Renal cortex interstitium (tissue), 11 donors: Measurements from ENCODE around the gene SH2D1A. TPM values are rescaled to one million over a fixed set of nuclear protein-coding genes. Genes with fewer than 3 reads are reported as not detected.

Experiments used
- DNase-seq, 11 donors: peaks; one replicate each; pipeline ENCODE4 v3.0.0-alpha.2; 2013; ENCODE audit warnings: low read depth in 9 of 11, low spot score in 4 of 11; ENCODE audit errors: extremely low read depth in 1 of 11
- polyA plus RNA-seq, 3 donors: library from polyadenylated mRNA; unstranded; fragments of 120-200 nt; gene quantifications; one replicate each; pipeline ENCODE4 v1.2.1, GENCODE V29; 2013; ENCODE audit not compliant: insufficient read length in 3 of 3

Gene SH2D1A
- polyA plus RNA-seq, 3 donors, result 0.10 to 0.14 (median 0.11) TPM

- DNase-seq, result no peak
These were observed 879 bp downstream of the SH2D1A start for GRCh38 chrX:124347242-124347641.

- DNase-seq, result no peak
These were observed 1.8 kb downstream of the SH2D1A start for GRCh38 chrX:124348182-124348581.

DNA sequence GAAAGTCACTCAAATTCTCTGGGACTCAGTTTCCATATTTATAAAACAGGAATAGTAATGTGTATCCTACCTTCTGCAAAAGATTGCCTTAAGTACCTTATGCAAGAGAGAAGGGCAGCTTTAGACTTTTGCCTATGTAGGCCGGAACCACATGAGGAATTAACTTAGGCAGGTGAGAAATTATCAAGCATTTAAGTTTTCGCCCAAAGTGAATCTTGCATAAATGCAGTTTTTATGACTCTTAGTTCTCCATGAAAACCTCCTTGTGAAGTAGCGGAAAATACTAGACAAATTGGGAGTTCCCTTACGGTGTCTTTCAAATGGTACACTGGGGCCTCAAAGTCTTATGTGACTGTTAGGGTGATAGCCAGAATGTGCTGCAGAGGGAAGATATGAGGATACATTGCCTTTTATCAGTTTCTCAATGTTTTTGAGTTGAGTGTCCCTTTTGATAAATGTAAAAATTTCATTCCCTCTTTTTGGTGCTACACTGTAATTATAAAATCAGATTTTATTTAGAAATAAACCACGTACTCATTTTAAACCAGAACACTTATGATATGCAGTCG is 2.6 kb downstream of the SH2D1A start:
- DNase-seq, result no peak

GRCh38 chrX:124354648-124355047 is 8.3 kb downstream of the SH2D1A start:
- no peak for DNase-seq

DNA sequence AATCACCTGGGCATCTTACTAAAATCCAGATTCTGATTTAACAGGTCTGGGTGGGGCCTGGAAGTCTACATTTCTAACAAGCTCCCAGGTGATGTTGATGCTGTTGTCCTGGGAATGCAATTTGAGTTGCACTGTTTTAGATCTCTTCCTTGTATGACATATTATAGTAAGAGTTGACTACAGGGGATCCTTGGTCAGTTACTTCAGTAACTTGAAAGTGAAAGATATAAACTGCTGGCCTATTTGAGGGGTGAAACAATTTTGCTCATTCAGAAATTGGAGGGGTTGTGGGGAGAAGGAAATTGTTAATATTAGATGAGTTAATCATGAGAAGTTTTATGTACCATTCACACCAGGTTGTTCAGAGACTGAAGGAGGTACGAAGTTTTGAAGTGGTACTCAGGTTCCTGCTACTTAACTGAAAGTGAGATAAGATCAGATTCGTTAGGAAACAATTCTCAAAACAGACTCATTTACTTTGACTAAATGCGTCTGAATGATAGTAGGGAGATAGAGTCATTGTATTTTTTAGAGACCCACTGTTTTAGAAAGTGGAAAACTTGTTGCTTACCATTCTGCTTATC is 12.5 kb downstream of the SH2D1A start:
- DNase-seq, result no peak

GRCh38 chrX:124362072-124362471 is 15.7 kb downstream of the SH2D1A start:
- DNase-seq, result no peak

DNA sequence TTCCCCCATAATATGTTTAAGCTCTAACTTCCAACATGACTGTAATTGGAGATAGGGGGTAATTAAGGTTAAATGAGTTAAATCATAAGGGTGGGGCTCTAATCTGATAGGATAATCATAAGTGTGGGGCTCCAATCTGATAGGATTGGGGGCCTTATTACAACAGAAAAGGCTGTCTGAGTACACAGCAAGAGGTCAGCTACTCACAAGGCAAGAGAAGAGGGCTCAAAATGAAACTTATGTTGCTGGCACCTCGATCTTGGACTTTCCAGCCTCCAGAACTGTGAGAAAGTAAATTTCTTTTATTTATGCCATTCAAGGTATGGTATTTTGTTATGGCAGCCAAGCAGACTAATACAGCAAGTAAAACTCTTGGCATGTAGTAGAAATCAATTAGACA is 16.4 kb downstream of the SH2D1A start:
- DNase-seq, result no peak

- no peak for DNase-seq
These were observed 23.4 kb downstream of the SH2D1A start for GRCh38 chrX:124369722-124370121.

- no peak for DNase-seq
These were observed 27.0 kb downstream of the SH2D1A start for GRCh38 chrX:124373348-124373747.

DNA sequence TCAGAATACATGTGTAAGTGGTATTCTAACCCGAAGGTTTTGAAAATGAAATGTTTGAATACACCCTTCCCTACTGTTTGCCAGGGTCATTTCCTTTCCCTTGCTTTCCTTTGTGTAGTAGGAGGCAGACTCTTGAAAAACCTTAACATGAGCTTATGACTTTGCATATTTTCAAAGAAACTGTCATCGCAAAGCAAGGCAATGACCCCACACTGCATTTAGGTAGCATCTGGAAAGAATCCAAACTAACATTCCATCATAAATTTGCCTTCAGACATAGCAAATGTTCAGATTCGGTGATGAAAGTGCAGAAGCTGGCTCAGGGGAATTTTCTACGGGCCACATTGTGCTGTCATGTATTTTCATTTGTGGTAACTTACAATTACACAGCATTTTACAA is 32.3 kb downstream of the SH2D1A start:
- no peak for DNase-seq

- DNase-seq, result no peak
These were observed 37.0 kb downstream of the SH2D1A start for GRCh38 chrX:124383354-124383753.

GRCh38 chrX:124386401-124386800 is 40.0 kb downstream of the SH2D1A start:
- DNase-seq, result no peak

- DNase-seq, result peak in 10 of 11 donors; percentile 13 to 46 (median 29)
These were observed 42.2 kb downstream of the SH2D1A start for GRCh38 chrX:124388562-124388961.

DNA sequence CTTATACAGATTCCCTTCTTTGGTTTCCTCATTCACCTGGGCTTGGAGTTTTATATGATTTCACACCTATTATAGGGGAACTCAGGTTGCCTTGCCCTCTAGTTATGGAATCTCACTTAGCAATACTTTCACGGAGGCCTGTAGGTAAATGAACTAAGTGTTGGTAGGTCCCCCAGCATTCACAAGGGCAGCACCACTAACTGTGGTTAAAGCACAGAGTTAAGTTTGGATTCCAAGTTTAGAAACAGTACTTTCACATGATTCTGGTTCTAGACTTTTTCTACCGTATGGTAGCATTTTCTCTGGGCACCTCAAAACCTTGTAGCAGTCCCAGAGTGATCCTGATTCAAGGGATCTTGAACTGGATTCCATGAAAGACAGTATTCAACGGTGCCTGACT is 46.4 kb downstream of the SH2D1A start:
- DNase-seq, result no peak

DNA sequence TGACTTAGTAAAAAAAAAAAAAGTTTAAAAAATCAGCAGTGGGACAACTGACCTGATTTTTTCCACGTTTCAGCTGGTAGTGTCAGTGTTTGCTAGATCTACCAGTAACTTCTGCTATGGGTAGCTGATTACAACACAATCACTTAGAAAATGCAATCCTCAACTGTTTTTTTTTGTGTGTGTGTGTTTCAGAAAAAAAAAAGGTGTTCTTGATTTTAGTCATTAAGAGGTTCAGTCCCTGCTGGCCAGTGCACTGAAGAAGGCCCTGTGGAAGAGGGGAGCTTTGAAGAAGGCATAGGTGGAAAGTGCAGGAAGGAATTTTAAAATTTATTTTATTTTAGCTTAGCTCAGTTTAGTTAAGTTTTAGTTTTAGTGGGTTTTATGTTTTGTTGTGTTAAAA is 46.9 kb downstream of the SH2D1A start:
- no peak for DNase-seq

GRCh38 chrX:124393659-124394058 is 47.3 kb downstream of the SH2D1A start:
- no peak for DNase-seq

GRCh38 chrX:124395145-124395880 is 49.0 kb downstream of the SH2D1A start:
- no peak for DNase-seq

GRCh38 chrX:124401696-124402095 is 55.3 kb downstream of the SH2D1A start:
- DNase-seq, result no peak

- no peak for DNase-seq
These were observed 59.5 kb downstream of the SH2D1A start for GRCh38 chrX:124405868-124406267.

DNA sequence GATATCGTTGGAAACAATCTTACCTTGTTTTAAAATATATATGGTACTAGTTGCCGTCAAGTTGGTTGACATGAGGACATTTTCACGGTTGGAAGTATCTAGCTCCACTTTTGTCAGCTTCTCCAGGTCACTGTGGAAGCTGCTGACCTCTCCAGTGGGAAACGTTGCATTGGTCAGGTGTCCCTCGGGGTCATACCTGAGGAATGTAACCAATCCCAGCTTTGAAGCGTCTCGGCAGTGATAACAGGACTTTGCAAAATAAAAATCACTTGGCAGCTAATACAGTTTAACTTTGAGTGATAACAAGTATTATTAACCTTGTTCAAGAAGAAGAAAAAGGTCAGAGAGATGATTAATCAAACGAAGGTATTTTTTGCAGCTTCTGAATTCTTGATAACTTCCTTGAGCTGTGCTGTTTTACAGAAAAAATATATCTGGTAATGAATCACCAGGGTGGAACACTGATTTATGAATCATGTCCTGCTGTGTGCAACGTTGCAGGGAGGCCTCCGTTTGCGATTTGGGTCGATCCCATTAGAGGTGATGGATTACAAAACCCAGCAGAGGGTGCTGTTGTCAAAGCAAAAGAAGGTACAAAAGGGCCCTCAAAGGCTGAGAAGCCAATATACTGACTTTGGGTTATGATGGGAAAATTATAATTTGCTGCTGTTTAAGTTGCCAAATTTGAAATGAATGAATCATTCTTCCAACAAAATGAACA is 60.1 kb downstream of the SH2D1A start:
- peak; percentile 8 to 40 (median 32) for DNase-seq
